ENCODE results near the gene UBE2O. TPM values are rescaled to one million over a fixed set of nuclear protein-coding genes. Genes with fewer than 3 reads are reported as not detected.

UBE2O gene
- total RNA-seq, 1 experiment from 2014 or later = 52.6 TPM

- Histone ChIP-seq H3K18ac (ENCODE audit: insufficient read length, low read depth, low read length) (no peak overlapping the region), H2AFZ (ENCODE audit: low read length) (no peak overlapping the region), H3T11ph (ENCODE audit: low read length) (no peak overlapping the region), H3K4me1 (ENCODE audit: insufficient read depth, low read length) (no peaks in the 10 kb centered on the region), H4K8ac (replicated peaks; ENCODE audit: insufficient read length, low read depth, low read length) (no peak overlapping the region), H3K4me2 (ENCODE audit: insufficient read depth, insufficient read length, low read length) (no peak overlapping the region), H3K4ac (ENCODE audit: low read depth, low read length) (no peak overlapping the region), H3K23ac (ENCODE audit: insufficient read length, low read depth, low read length) (no peak overlapping the region), H3K56ac (ENCODE audit: insufficient read length, low read depth, low read length) (no peak overlapping the region), H2AK5ac (ENCODE audit: insufficient read length, low read length) (no peak overlapping the region), H3K14ac (ENCODE audit: insufficient read depth, low read length) (no peak overlapping the region), H3K79me1 (ENCODE audit: insufficient read depth, low read depth, low read length, poor library complexity, severe bottlenecking) (peaks cover 4% of the 10 kb centered on the region), H3K23me2 (ENCODE audit: insufficient read length, low read depth, low read length, poor library complexity, severe bottlenecking) (no peaks in the 10 kb centered on the region), H3K27me3 (ENCODE audit: insufficient read depth, low read length) (no peaks in the 10 kb centered on the region), H3K27ac (ENCODE audit: insufficient read length, low read depth, low read length) (no peak overlapping the region), H3K79me2 (ENCODE audit: insufficient read depth, low read length) (peaks cover 6% of the 10 kb centered on the region; the same call in 1 of the 2 replicates), H2BK15ac (ENCODE audit: low read depth, low read length) (no peak overlapping the region), H3K9ac (ENCODE audit: extremely low read depth, insufficient read length, low read length) (no peak overlapping the region), H2BK120ac (ENCODE audit: low read depth, low read length, poor library complexity, severe bottlenecking) (no peak overlapping the region), H2BK20ac (ENCODE audit: low read depth, low read length, poor library complexity, severe bottlenecking) (no peak overlapping the region), H3K9me3 (ENCODE audit: control insufficient read depth, low read depth, low read length) (no peaks in the 10 kb centered on the region), H2BK5ac (ENCODE audit: insufficient read length, low read length) (no peak overlapping the region), H4K5ac (ENCODE audit: insufficient read length, low read depth, low read length) (no peak overlapping the region), H4K91ac (ENCODE audit: insufficient read length, low read depth, low read length) (no peak overlapping the region), H4K20me1 (ENCODE audit: control insufficient read depth, insufficient read depth, insufficient read length) (peaks cover 4% of the 10 kb centered on the region), H2BK12ac (ENCODE audit: insufficient read length, low read depth, low read length) (no peak overlapping the region)
- peaks cover 4 to 5% of the 10 kb centered on the region in 2 experiments; a peak in 3 of 4 replicates for H3K4me1 Mint-ChIP-seq
- H3K27ac Mint-ChIP-seq = no peak overlapping the region; a peak in 1 of 7 replicates
- H3K4me3 Mint-ChIP-seq = no peak overlapping the region
- DNase-seq = no peak
- no CpG with 5 or more reads among the region's 25 CpGs for WGBS (ENCODE audit: extremely low coverage, insufficient read length, low lambda C conversion rate)
- TF ChIP-seq CTCF (conservative IDR thresholded peaks at IDR 0.05) = no peak
- peaks cover 47 to 59% (median 51%) of the 10 kb centered on the region in 3 experiments for H3K36me3 Mint-ChIP-seq (ENCODE audit: insufficient read depth in 1 of 3, low read depth in 3 of 3)
- H3K9me3 Mint-ChIP-seq = no peaks in the 10 kb centered on the region
- no peaks in the 10 kb centered on the region for H3K27me3 Mint-ChIP-seq (ENCODE audit: low read depth)
Observed at GRCh38 chr17:76404976-76405563, 47.9 kb downstream of the UBE2O start.
